Tibial nerve (tissue), 3 donors: ENCODE results near the gene EIF5A.

ENCODE experiments used
- POLR2A ChIP-seq, 2 donors: fragments of 450-650 bp; IDR thresholded peaks; one replicate each; pipeline ENCODE4 v1.6.1; 2017; ENCODE audit warnings: antibody characterized with exemption in 2 of 2, mild to moderate bottlenecking in 2 of 2, moderate library complexity in 2 of 2
- TF ChIP-seq, protein P1 (sequence below), 5 experiments: fragments of 200-600 bp in 3 of 5; fragments of 450-650 bp in 2 of 5; sonication (generic) in 3 of 5; IDR thresholded peaks; one replicate each; pipeline ENCODE4 v1.5.1; 2016 to 2019; ENCODE audit warnings: antibody characterized with exemption in 5 of 5, mild to moderate bottlenecking in 3 of 5, moderate library complexity in 2 of 5

GRCh38 chr17:7327056-7327455, 19.6 kb downstream of the EIF5A start:
- TF ChIP-seq, protein P1, sequence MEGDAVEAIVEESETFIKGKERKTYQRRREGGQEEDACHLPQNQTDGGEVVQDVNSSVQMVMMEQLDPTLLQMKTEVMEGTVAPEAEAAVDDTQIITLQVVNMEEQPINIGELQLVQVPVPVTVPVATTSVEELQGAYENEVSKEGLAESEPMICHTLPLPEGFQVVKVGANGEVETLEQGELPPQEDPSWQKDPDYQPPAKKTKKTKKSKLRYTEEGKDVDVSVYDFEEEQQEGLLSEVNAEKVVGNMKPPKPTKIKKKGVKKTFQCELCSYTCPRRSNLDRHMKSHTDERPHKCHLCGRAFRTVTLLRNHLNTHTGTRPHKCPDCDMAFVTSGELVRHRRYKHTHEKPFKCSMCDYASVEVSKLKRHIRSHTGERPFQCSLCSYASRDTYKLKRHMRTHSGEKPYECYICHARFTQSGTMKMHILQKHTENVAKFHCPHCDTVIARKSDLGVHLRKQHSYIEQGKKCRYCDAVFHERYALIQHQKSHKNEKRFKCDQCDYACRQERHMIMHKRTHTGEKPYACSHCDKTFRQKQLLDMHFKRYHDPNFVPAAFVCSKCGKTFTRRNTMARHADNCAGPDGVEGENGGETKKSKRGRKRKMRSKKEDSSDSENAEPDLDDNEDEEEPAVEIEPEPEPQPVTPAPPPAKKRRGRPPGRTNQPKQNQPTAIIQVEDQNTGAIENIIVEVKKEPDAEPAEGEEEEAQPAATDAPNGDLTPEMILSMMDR (IDR thresholded peaks at IDR 0.05): no peak
- TF ChIP-seq POLR2A (IDR thresholded peaks at IDR 0.05): no peak
